Measurements from ENCODE around the gene TNS3. TPM values are rescaled to one million over a fixed set of nuclear protein-coding genes. Genes with fewer than 3 reads are reported as not detected.

Gene TNS3
- total RNA-seq, 1 experiment from 2014 or later: 28.9 TPM

DNA sequence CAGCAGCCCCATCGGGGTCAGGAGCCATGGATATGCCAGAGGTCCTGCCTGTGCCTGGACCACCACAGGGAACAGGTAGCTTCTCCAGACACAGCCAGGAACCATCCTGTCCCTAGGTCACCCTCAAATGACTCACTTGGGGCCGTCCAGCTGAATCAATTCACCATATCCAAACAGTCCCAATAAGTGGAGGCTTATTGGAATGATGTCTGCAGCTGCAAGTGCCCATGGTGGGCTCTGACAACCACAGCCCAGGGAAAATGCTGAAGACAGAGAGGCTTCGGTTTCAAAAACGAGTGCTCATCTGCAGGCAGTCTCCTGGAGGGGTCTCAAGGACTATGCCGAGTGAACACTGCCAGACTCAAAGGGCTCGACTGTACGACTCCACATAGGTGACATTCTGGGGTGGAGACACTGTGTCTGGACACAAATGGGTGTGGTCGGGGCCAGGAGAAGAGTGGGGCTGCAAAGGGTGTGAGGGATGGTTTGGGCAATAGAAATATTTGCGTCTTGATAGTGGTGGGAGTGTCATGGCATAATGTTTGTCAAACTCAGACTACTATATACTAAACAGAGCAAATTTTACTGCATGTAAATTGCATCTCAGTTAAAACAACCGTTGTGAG, 204.8 kb downstream of the TNS3 start:
- no peaks in the 10 kb centered on the region for H3K36me3 ChIP-seq (replicated peaks; ENCODE audit: control insufficient read depth, insufficient read depth, low read length)
- no peak overlapping the region for H3K4me3 ChIP-seq (ENCODE audit: insufficient read depth, low read depth, low read length)
- H3K27me3 ChIP-seq (ENCODE audit: control insufficient read depth, insufficient read depth, low read length): no peaks in the 10 kb centered on the region
- no peak for DNase-seq

DNA sequence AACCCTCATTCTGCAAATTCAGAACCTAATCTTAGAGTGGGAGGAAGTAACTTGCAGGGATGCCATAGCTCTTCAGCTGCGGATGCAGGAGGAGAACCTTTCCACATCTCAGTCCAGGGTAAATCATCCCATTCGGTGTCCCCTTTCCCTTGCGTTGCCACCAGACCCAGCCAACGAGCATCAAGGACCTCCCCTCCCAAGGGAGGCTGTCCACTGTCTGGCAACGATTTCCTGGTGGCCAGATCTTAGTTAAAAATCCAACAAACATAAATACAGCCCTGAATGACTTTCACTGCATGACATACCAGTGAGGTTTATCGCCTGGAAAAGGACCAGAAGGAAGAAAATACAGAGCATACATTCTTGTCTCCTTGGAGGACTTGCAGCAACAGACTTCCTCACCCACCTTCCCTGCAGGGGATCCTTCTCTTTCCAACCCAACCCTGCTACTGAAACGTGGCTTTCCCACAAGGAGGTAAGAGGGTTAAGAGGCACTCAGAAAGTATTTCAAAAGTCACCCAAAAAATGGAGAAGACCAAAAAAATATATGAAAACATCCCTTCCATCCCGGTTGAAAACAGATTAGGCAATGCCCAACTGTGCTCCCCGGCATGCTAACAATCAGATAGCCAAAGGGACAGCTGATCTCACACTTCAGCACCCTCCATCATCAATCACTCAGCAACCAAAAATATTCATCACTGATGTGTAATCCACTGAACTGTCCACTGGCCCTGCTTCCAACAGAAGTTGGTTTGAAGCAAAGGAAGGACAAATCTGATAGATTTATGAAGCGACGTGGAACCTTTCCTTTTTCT, 206.6 kb downstream of the TNS3 start:
- no peak for DNase-seq
- Histone ChIP-seq H3K36me3 (replicated peaks; ENCODE audit: control insufficient read depth, insufficient read depth, low read length) (no peaks in the 10 kb centered on the region), H3K27me3 (ENCODE audit: control insufficient read depth, insufficient read depth, low read length) (no peaks in the 10 kb centered on the region), H3K4me3 (ENCODE audit: insufficient read depth, low read depth, low read length) (no peak overlapping the region)

DNA sequence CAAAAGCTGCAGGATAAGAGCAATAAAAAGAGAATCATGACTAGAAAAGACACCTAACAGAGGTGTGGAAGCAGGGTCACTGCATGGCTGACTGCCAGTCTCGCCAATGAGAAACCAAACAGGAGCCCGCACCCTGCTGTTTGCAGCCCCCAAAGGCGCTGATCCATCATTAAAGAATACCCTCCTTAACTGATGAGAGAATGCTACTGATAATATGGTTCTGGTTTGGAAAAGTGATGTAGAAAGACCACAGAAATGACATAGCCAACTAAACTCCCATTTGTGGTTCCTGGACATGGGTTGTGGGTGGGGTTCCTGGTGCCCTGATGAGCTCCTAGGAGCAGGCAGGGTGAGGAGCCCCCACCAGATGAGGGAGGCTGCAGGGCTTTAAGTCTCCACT, 207.4 kb downstream of the TNS3 start:
- DNase-seq: no peak
- Histone ChIP-seq H3K27me3 (ENCODE audit: control insufficient read depth, insufficient read depth, low read length) (no peaks in the 10 kb centered on the region), H3K4me3 (ENCODE audit: insufficient read depth, low read depth, low read length) (no peak overlapping the region), H3K36me3 (replicated peaks; ENCODE audit: control insufficient read depth, insufficient read depth, low read length) (no peaks in the 10 kb centered on the region)

DNA sequence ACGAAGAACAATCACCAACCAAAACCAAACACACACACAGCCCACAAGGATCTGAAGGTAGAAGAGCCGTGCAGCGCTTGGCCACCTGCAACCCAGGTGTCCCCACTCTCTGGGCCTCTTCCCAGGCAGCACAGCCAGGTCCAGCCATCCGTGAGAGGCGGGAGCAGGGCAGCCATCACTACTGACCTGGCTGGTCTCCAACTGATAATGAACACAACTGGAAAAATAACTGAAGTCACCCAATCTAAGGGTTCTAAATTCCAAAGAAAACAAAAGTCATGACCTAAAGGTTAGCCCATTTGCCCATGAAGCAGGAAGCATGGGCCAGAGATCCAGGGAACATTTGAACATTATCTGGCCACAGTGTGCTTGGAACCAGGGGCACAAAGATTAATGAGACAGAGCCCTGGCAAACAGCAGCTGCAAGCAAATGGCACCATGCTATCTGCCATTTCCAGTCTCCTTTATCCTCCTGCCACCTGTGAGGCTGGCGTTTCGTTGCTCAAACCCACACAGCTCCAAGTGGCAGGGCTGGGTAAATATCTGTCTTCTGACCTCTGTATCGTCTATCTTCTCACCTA, 207.9 kb downstream of the TNS3 start:
- no peak for DNase-seq
- Histone ChIP-seq H3K4me3 (ENCODE audit: insufficient read depth, low read depth, low read length) (no peak overlapping the region), H3K27me3 (ENCODE audit: control insufficient read depth, insufficient read depth, low read length) (no peaks in the 10 kb centered on the region), H3K36me3 (replicated peaks; ENCODE audit: control insufficient read depth, insufficient read depth, low read length) (no peaks in the 10 kb centered on the region)

DNA sequence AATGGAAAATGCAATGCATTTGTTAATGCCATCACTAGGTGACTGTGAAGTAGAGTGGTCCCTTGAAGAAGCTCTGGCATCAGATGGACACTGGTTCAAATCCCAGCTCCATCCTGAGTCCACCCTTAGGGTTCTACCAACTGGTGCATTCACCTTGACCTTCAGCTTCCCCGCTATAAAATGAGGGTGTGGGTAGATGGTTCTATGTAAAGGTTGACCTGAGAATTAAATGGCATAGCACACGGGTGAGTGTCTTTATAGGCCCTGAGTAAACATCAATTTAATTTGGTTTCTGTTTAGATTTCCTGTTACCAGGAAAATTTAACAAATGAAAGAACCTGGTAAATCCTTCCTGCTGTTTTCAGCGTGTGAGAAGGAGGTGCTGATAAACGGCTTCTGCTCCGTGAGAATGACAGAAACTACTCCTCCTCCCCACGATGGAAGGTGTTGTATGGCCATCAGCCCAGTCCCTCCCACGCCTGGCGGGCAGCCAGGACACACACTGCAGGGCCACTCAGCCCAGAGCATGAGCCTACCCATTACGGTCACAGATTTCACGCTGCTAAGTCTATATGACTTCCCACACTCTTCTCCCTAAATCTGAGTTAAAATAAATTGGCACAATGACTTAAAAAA, 210.1 kb downstream of the TNS3 start:
- no peaks in the 10 kb centered on the region for H3K36me3 ChIP-seq (replicated peaks; ENCODE audit: control insufficient read depth, insufficient read depth, low read length)
- peak; percentile 71 for DNase-seq
- no peak overlapping the region for H3K4me3 ChIP-seq (ENCODE audit: insufficient read depth, low read depth, low read length)
- H3K27me3 ChIP-seq (ENCODE audit: control insufficient read depth, insufficient read depth, low read length): no peaks in the 10 kb centered on the region

DNA sequence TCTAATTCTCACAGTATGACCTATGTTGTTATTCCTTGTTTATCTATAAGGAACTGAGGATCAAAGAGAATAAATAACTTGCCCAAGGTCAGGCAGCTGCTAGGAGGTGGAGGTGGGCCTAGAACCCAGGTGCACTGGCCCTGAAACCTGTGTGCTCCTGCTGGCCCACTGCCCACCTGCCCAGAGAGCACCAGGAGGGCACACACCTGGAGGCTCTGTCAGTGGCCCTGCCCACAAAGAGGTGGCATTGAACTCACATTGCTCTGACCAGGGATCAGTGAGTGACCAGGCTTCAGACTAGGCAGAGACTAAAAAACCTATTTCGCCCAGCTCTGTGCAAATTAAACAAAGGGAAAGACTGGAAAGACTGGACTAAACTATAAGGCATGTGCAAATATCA, 210.6 kb downstream of the TNS3 start:
- H3K36me3 ChIP-seq (replicated peaks; ENCODE audit: control insufficient read depth, insufficient read depth, low read length): no peaks in the 10 kb centered on the region
- H3K4me3 ChIP-seq (ENCODE audit: insufficient read depth, low read depth, low read length): no peak overlapping the region
- no peak for DNase-seq
- no peaks in the 10 kb centered on the region for H3K27me3 ChIP-seq (ENCODE audit: control insufficient read depth, insufficient read depth, low read length)

DNA sequence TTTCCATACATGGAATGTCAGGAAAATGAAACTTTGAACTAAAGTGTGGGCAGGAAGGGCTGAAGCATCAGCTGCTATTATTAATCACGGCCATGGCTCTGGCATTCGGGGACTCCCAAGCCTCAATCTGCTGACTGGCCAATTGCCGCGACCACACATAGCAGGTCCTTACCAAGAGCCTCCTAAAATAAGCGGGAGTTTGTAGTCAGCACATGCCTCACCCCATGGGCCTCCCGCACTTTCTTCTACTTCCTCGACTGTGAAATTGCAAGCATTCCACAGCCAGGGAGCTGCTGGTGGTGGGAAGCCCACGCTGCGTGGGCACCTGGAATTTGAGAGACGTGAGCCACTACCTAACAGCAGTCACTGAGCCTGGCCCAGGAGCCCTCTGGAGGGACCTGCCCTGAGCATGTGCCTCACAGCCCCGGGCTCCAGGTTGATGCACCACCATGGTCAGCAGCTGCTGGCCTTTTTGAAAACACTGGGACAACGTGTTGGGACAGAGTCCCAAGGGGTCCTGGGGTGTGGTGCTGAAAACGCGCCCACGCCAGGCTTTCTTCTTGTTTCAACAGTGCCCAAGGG, 211.4 kb downstream of the TNS3 start:
- Histone ChIP-seq H3K27me3 (ENCODE audit: control insufficient read depth, insufficient read depth, low read length) (no peaks in the 10 kb centered on the region), H3K4me3 (ENCODE audit: insufficient read depth, low read depth, low read length) (no peak overlapping the region), H3K36me3 (replicated peaks; ENCODE audit: control insufficient read depth, insufficient read depth, low read length) (no peaks in the 10 kb centered on the region)
- DNase-seq: no peak

DNA sequence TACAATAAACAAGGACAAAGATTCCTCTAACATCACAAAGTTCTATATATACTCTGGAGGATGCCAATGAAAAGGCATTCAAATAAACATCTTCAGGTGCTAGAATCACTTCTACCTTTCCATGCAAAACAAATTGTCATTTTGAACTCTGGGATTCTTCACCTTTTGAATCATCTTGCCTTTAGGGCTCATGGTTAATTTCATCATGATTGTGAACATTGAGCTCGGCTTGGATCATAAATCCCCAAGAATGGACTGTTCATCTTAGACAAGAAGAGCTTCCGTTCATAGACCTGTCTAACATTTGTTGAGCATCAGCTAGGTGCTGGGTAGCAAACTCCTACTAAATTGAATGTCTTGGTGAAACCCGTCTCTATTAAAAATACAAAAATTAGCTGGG, 212.2 kb downstream of the TNS3 start:
- no peak overlapping the region for H3K4me3 ChIP-seq (ENCODE audit: insufficient read depth, low read depth, low read length)
- DNase-seq: no peak
- no peaks in the 10 kb centered on the region for H3K36me3 ChIP-seq (replicated peaks; ENCODE audit: control insufficient read depth, insufficient read depth, low read length)
- H3K27me3 ChIP-seq (ENCODE audit: control insufficient read depth, insufficient read depth, low read length): no peaks in the 10 kb centered on the region

DNA sequence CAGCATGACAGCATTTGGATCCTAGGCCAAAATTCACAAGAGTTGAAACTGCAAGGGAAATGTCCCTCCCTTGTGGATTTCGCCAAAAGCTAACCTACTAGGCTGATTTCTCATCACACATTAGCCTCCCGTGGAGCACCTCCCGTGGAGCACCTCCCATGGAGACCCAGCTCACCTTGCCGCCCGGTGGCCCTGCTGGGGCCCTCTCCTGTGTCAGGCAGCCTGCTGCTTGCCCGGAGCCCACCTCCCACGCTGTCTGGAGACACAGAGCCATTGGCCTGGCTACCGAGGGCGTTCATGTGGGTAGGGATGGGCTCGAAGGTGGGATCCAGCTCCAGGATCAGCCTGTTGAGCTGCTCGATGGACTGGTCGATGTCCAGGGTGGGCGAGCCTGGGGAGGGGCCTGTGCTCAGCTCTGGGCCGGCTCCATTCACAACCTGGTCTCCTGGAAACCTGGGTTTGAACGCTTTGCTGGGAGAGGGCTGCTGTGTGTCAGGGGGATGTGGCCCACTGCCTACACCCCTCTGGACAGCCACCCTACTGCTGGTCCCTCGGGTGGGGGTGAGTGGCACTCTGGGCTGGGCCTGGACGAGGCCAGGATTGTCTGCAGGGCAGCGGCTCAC, 213.6 kb downstream of the TNS3 start:
- no peak overlapping the region for H3K4me3 ChIP-seq (ENCODE audit: insufficient read depth, low read depth, low read length)
- H3K27me3 ChIP-seq (ENCODE audit: control insufficient read depth, insufficient read depth, low read length): no peaks in the 10 kb centered on the region
- DNase-seq: no peak
- no peaks in the 10 kb centered on the region for H3K36me3 ChIP-seq (replicated peaks; ENCODE audit: control insufficient read depth, insufficient read depth, low read length)

DNA sequence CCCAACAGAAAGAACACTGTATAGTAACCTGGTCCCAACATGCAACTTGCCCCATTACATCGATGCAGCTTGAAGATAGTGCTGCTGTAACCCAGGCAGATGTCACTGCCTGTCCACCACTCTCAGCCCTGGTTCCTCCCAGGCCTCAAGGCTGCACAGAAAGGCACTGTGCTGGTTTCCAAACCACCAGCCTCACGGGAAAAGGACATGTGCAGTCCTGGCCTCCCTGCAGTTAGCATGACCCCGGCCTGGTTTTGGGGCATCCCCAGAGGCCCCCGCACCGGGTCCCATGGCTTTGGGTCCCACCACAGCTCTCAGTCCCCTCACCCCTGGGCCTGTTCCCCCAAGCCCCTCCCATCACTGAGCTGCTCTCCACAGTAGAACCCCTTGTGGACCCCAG, 214.5 kb downstream of the TNS3 start:
- no peaks in the 10 kb centered on the region for H3K27me3 ChIP-seq (ENCODE audit: control insufficient read depth, insufficient read depth, low read length)
- H3K4me3 ChIP-seq (ENCODE audit: insufficient read depth, low read depth, low read length): no peak overlapping the region
- DNase-seq: no peak
- no peaks in the 10 kb centered on the region for H3K36me3 ChIP-seq (replicated peaks; ENCODE audit: control insufficient read depth, insufficient read depth, low read length)

DNA sequence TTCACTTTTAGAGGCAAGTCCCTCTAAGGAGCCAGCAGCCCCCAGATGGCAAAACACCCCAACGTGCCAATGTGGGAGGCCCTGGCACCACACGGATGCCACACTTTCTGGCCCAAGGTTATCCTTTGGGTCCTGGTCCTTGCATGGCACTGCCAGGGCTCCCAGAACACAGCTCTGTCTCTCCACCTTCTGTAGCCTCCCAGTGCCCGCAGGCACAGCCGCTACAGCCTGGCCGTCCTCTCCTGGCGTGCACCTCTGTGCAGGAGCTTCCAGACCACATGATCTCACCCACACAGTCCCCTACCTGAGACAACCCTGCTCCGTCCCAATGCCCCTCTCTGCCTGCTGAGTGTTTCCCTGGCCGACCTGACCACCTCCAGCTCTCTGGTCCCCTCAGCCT, 215.0 kb downstream of the TNS3 start:
- DNase-seq: no peak
- Histone ChIP-seq H3K4me3 (ENCODE audit: insufficient read depth, low read depth, low read length) (no peak overlapping the region), H3K36me3 (replicated peaks; ENCODE audit: control insufficient read depth, insufficient read depth, low read length) (no peaks in the 10 kb centered on the region), H3K27me3 (ENCODE audit: control insufficient read depth, insufficient read depth, low read length) (no peaks in the 10 kb centered on the region)

DNA sequence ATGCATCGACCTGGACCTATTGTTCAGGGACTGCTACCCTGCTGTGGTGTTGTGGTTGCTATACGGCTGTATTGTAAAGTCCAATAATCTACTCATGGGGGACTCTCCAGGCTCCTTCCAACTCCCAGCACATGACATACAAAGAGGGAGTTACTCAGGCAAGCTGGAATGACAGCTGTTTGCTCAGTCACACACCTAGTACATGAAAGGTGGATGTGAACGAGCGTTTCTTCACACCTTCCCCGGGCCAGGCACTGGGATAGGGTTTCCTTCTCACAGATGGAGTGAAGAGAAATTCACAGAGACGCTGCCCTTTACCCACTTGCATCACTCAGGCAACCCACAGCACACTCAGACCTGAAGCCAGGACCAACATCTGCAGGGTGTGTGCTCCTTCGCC, 215.7 kb downstream of the TNS3 start:
- Histone ChIP-seq H3K4me3 (ENCODE audit: insufficient read depth, low read depth, low read length) (no peak overlapping the region), H3K27me3 (ENCODE audit: control insufficient read depth, insufficient read depth, low read length) (no peaks in the 10 kb centered on the region), H3K36me3 (replicated peaks; ENCODE audit: control insufficient read depth, insufficient read depth, low read length) (no peaks in the 10 kb centered on the region)
- no peak for DNase-seq

DNA sequence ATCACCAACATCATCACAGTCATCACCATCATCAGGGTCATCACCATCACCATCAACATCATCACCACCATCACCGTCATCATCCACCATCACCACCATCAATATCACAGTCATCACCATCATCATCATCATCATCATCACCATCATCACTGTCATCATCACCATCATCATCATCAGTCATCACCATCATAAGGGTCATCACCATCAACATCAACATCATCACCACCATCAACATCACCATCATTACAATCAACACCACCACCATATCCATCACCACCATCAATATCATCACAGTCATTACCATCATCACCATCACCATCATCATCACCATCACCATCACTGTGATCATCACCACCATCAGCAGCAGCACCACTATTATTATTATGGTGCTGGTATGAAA, 218.9 kb downstream of the TNS3 start:
- Histone ChIP-seq H3K4me3 (ENCODE audit: insufficient read depth, low read depth, low read length) (no peak overlapping the region), H3K36me3 (replicated peaks; ENCODE audit: control insufficient read depth, insufficient read depth, low read length) (no peaks in the 10 kb centered on the region), H3K27me3 (ENCODE audit: control insufficient read depth, insufficient read depth, low read length) (no peaks in the 10 kb centered on the region)
- DNase-seq: no peak

DNA sequence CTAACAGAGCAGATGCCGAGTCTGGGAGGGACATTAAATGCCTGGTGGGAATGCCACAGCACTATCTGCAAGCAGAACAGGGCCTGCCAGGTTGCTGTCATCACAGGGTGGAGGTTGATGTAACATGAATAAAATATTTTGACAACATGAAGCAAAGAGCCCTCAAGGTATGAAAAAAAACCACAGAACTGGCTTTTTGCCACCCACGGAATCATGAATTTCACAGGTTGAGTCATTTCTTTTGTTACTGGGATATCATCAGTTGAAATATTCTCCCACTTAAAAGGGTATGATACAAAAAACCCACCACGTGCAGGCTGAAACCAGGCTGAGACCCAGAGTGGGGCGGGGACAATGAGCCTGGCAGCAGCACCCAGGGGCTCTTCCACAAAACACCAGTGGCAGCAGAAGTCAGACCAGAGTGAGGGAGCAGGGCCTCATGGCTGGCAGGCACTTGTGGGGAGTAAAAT, 220.1 kb downstream of the TNS3 start:
- Histone ChIP-seq H3K4me3 (ENCODE audit: insufficient read depth, low read depth, low read length) (no peak overlapping the region), H3K27me3 (ENCODE audit: control insufficient read depth, insufficient read depth, low read length) (no peaks in the 10 kb centered on the region)
- no peak for DNase-seq

More for the DNA sequence above, 220.1 kb downstream of the TNS3 start:
- H3K36me3 ChIP-seq (replicated peaks; ENCODE audit: control insufficient read depth, insufficient read depth, low read length): no peaks in the 10 kb centered on the region

Measured in H7 (cell line).